ENCODE results near the gene KDM2A.
"Not testable (repeated sequence)": the region's sequence is repeated elsewhere in the genome, so short reads cannot be mapped to it uniquely, and the experiment has no call there.

Gene KDM2A

GRCh38 chr11:67174311-67174710 is 55.2 kb downstream of the KDM2A start:
- no peak for DNase-seq

- DNase-seq = no peak
Measured at GRCh38 chr11:67177399-67178281, 58.6 kb downstream of the KDM2A start.

- no peak for DNase-seq
Measured at GRCh38 chr11:67178421-67178820, 59.4 kb downstream of the KDM2A start.

GRCh38 chr11:67178878-67179277 is 59.8 kb downstream of the KDM2A start:
- peak; percentile 56 for DNase-seq

- no peak for DNase-seq
Measured at GRCh38 chr11:67179892-67180490, 60.9 kb downstream of the KDM2A start.

GRCh38 chr11:67194096-67194495 is 75.0 kb downstream of the KDM2A start:
- no peak for DNase-seq

- DNase-seq = peak; percentile 83
Measured at GRCh38 chr11:67195971-67196456, 77.0 kb downstream of the KDM2A start.

GRCh38 chr11:67197606-67198005 is 78.5 kb downstream of the KDM2A start:
- DNase-seq = no peak

- not testable (repeated sequence) for DNase-seq
Measured at GRCh38 chr11:67198781-67199180, 79.7 kb downstream of the KDM2A start.

GRCh38 chr11:67199751-67200150 is 80.7 kb downstream of the KDM2A start:
- no peak for DNase-seq

- DNase-seq = no peak
Measured at GRCh38 chr11:67202028-67202427, 83.0 kb downstream of the KDM2A start.

- no peak for DNase-seq
Measured at GRCh38 chr11:67204822-67205221, 85.8 kb downstream of the KDM2A start.

GRCh38 chr11:67209222-67209621 is 90.2 kb downstream of the KDM2A start:
- DNase-seq = not testable (repeated sequence)

GRCh38 chr11:67211656-67212436 is 92.8 kb downstream of the KDM2A start:
- no peak for DNase-seq

GRCh38 chr11:67213178-67213621 is 94.1 kb downstream of the KDM2A start:
- DNase-seq = no peak

- no peak for DNase-seq
Measured at GRCh38 chr11:67227726-67228125, 108.7 kb downstream of the KDM2A start.

- DNase-seq = no peak
Measured at GRCh38 chr11:67230406-67230805, 111.3 kb downstream of the KDM2A start.

- DNase-seq = no peak
Measured at GRCh38 chr11:67230886-67231285, 111.8 kb downstream of the KDM2A start.

- DNase-seq = no peak
Measured at GRCh38 chr11:67233584-67234190, 114.6 kb downstream of the KDM2A start.

- DNase-seq = not testable (repeated sequence)
Measured at GRCh38 chr11:67234571-67234970, 115.5 kb downstream of the KDM2A start.

GRCh38 chr11:67237574-67237973 is 118.5 kb downstream of the KDM2A start:
- DNase-seq = no peak

- DNase-seq = peak; percentile 8
Measured at GRCh38 chr11:67238894-67239782, 120.1 kb downstream of the KDM2A start.

All from HCEC 1CT (cell line).